NB4 (cell line): Measurements from ENCODE around the gene NUAK1.

ENCODE experiments used
- DNase-seq: peaks from one replicate; pipeline ENCODE4 v3.0.0; 2010; ENCODE audit warnings: low read depth
- H3K4me3 ChIP-seq: one replicate; pipeline ENCODE4 v1.5.1; 2011; ENCODE audit warnings: mild to moderate bottlenecking, low read depth, low read length, moderate library complexity
- CTCF ChIP-seq: IDR thresholded peaks from one replicate; pipeline ENCODE4 v1.5.1; 2012; ENCODE audit warnings: low read depth, low read length
- MYC ChIP-seq: IDR thresholded peaks from 2 replicates; pipeline ENCODE4 v1.6.1; 2011; ENCODE audit warnings: low read depth, low read length
- POLR2A ChIP-seq: IDR thresholded peaks from 2 replicates; pipeline ENCODE4 v1.6.1; 2011; ENCODE audit warnings: mild to moderate bottlenecking; ENCODE audit not compliant: insufficient read length; ENCODE audit errors: extremely low read depth
- TF ChIP-seq, protein P1 (sequence below): IDR thresholded peaks from 2 replicates; pipeline ENCODE4 v1.6.1; 2011; ENCODE audit warnings: low read depth, low read length

Gene NUAK1

DNA sequence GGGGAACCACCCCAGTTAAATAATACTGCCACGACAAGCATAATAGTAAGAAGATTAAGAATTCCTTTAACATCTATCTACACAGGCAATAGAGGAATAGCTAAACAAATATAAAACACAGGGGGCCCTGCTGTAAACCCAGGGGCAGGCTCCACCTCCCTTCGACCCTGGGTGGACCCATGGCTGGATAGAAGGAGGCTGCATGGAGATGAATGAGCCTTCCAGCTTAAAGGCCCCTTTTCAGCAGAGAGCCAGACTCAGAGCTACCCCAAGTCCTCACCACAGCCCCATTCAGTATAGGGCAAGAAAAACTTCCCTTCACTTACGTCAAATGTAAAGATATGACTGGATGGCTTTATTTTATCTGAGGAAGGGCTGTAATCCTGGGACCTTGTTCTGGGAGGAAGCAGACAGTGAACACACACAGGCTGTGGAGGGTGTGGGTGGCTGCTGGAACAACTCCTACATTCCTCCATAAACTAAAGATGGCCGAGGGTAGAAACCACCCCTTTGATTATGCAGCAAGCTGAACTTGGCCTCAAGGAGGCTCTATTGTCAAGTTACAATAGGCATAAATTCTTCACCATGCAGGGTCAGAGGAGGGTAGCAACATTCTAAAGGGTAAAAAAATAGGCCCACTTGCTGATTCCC, 30.4 kb downstream of the NUAK1 start:
- peak; percentile 14 for DNase-seq
- H3K4me3 ChIP-seq = no peak overlapping the region
- no peak for TF ChIP-seq CTCF
- TF ChIP-seq POLR2A = no peak
- TF ChIP-seq, protein P1, sequence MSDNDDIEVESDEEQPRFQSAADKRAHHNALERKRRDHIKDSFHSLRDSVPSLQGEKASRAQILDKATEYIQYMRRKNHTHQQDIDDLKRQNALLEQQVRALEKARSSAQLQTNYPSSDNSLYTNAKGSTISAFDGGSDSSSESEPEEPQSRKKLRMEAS = no peak
- no peak for TF ChIP-seq MYC

- DNase-seq = no peak
- TF ChIP-seq POLR2A (no peak), CTCF (no peak), MYC (no peak)
- TF ChIP-seq, protein P1 = no peak
- no peak overlapping the region for H3K4me3 ChIP-seq
Observed at GRCh38 chr12:106107566-106107965, 31.2 kb downstream of the NUAK1 start.

DNA sequence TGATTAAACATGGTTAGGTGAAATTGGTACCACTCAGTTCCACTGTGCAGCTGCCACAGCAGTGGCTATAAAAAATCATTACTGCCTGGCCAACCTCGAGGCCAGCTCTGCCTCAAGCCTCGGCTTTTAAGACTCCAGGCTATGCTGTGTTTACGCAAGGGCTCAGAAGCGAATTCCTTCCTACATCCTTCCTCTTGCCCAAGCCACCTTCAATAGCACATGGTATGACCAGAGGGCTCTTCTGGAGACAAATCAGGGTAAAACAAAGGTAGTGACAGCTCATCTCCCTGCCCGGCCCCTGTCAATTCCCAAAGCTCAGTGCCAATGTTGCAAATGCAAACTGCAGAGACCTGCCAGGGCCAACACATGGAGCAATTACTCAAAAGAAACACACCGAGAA, 31.9 kb downstream of the NUAK1 start:
- TF ChIP-seq, protein P1 = peak; percentile 21; the same call in 1 of the 2 replicates
- TF ChIP-seq MYC (no peak), CTCF (no peak), POLR2A (no peak)
- DNase-seq = peak; percentile 16
- no peak overlapping the region for H3K4me3 ChIP-seq

GRCh38 chr12:106106061-106106566, 32.6 kb downstream of the NUAK1 start:
- no peak for TF ChIP-seq CTCF
- DNase-seq = no peak
- H3K4me3 ChIP-seq = no peak overlapping the region

- DNase-seq = no peak
- no peak for TF ChIP-seq MYC
- TF ChIP-seq, protein P1 = no peak
- TF ChIP-seq CTCF = no peak
- no peak for TF ChIP-seq POLR2A
Observed at GRCh38 chr12:106101803-106102202, 37.0 kb downstream of the NUAK1 start.

DNA sequence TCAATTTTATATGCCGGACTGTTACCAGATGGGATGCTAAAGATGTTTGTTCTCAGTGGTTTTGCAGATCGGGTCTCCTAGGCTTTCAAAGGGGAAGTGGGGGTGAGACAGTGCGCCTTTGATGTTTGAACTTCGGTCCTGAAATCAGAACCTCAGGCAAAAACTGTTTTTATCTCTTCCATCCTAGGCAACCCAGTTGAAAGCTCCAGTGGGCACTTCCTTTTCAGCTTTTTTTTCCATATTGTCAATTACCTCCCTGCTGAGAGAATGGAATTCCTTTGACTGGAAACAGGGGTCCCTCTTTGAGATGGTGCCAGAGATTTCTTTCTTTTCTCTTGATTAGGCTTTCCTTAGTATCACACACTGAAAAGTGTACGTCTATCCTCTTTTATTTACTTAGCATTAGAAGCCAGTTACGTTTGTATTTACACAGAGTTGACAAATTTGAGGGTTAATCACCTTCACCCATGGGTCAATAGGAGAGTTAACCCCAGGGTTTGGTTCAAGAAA, 40.0 kb downstream of the NUAK1 start:
- TF ChIP-seq, protein P1 = no peak
- TF ChIP-seq POLR2A (no peak), MYC (no peak), CTCF (no peak)
- no peak overlapping the region for H3K4me3 ChIP-seq
- no peak for DNase-seq

More at GRCh38 chr12:106101803-106102202, 37.0 kb downstream of the NUAK1 start:
- no peak overlapping the region for H3K4me3 ChIP-seq
